Measurements from ENCODE around the gene SAA1. TPM values are rescaled to one million over a fixed set of nuclear protein-coding genes. Genes with fewer than 3 reads are reported as not detected.

SAA1 gene
- total RNA-seq, 2 experiments from 2014 or later = not detected

DNA sequence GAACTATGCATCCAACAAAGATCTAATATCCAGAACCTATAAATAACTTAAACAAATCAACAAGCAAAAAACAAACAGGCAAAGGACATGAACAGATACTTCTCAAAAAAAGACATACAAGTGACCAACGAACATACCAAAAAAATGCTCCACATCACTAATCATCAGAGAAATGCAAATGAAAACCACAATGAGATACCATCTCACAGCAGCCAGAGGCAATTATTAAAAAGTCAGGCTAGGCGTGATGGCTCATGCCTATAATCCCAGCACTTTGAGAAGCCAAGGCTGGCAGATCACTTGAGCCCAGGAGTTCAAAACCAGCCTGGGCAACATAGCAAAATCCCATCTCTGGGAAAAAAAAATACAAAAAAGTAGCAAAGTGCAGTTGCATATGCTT lies 40.2 kb upstream of the SAA1 start:
- TF ChIP-seq CTCF (conservative IDR thresholded peaks at IDR 0.05; ENCODE audit: low read length) (no peak), EZH2phosphoT487 (IDR thresholded peaks at IDR 0.05; ENCODE audit: borderline replicate concordance, low read depth, low read length) (no peak)

DNA sequence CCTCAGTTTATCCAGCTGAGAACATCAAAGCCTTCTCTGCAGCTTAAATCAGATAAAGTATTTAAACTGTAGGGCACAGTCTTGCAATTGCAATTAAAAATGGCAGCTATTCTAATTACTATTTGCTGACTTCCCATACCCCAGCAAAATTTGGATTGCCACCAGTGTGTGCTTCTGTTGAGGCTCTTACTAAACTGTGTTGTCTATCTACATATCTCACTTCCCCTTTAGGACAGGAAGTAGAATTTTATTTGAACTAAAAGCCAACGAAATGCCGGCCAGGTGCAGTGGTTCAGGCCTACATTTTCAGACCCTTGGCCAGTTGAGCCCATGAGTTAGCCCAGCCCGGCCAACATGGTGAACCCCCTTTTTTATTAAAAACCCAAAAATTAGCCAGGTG lies 36.6 kb upstream of the SAA1 start:
- BruUV-seq (replicated peaks) = no TSS peak
- Histone ChIP-seq H3K27ac (ENCODE audit: low read depth, low read length, poor library complexity, severe bottlenecking) (peak overlapping the region; percentile 100), H3K79me2 (ENCODE audit: insufficient read depth, low read depth, low read length) (peaks cover 22% of the 10 kb centered on the region), H3K9me2 (ENCODE audit: insufficient read depth, low read length) (no peaks in the 10 kb centered on the region), H3K4me3 (ENCODE audit: low read depth, low read length, poor library complexity, severe bottlenecking) (peak overlapping the region; percentile 63), H3K36me3 (ENCODE audit: insufficient read depth, low read length) (peaks cover 11% of the 10 kb centered on the region), H3K4me1 (ENCODE audit: insufficient read depth, low read length, poor library complexity, severe bottlenecking) (peaks cover 77% of the 10 kb centered on the region), H3K9me3 (ENCODE audit: low read length) (peaks cover 14% of the 10 kb centered on the region; the same call in 1 of the 2 replicates), H4K20me1 (ENCODE audit: insufficient read depth, low read length) (no peaks in the 10 kb centered on the region), H3K4me2 (ENCODE audit: low read length) (peak overlapping the region; percentile 84), H2AFZ (ENCODE audit: low read length) (peak overlapping the region; percentile 9; the same call in 1 of the 2 replicates)
- intact Hi-C loops (cut with micrococcal nuclease; ENCODE audit: unreplicated experiment) = loop anchor here (1.0 to 5.0 kb wide), 2 partner anchors 93 to 298 kb away; partner anchors contain the start of genes GTF2H1, HPS5 and TSG101
- ChIA-PET POLR2A (interaction anchor here (0.5 to 3.6 kb wide), 10 partner anchors 9 to 298 kb away, joined by 3 to 28 read pairs (median 5); partner anchors contain the start of genes GTF2H1, HPS5 and LDHA), CTCF (ENCODE audit: unreplicated experiment) (interaction anchor here (1.6 kb wide), 1 partner anchor 14 kb away, joined by 5 read pairs; no protein-coding TSS in a partner anchor)
- TF ChIP-seq EZH2phosphoT487 (IDR thresholded peaks at IDR 0.05; ENCODE audit: borderline replicate concordance, low read depth, low read length) = no peak
- no peak for TF ChIP-seq CTCF (conservative IDR thresholded peaks at IDR 0.05; ENCODE audit: low read length)
- peak; percentile 96 for DNase-seq (ENCODE audit: low spot score)

More for the DNA sequence above, 40.2 kb upstream of the SAA1 start:
- peak overlapping the region; percentile 5; the same call in 1 of the 2 replicates for H2AFZ ChIP-seq (ENCODE audit: low read length)
- intact Hi-C loops (cut with micrococcal nuclease; ENCODE audit: unreplicated experiment) = loop anchor here (2.0 to 5.0 kb wide), 2 partner anchors 169 to 301 kb away; partner anchors contain the start of genes LDHA and TSG101
- peaks cover 29% of the 10 kb centered on the region for H3K36me3 ChIP-seq (ENCODE audit: insufficient read depth, low read length)
- CTCF ChIA-PET (ENCODE audit: unreplicated experiment) = no interaction called here
- H3K4me3 ChIP-seq (ENCODE audit: low read depth, low read length, poor library complexity, severe bottlenecking) = peak overlapping the region; percentile 42
- H3K27ac ChIP-seq (ENCODE audit: low read depth, low read length, poor library complexity, severe bottlenecking) = peak overlapping the region; percentile 100
- no peaks in the 10 kb centered on the region for H3K9me2 ChIP-seq (ENCODE audit: insufficient read depth, low read length)
- H3K4me2 ChIP-seq (ENCODE audit: low read length) = peak overlapping the region; percentile 84
- peaks cover 22% of the 10 kb centered on the region for H3K79me2 ChIP-seq (ENCODE audit: insufficient read depth, low read depth, low read length)
- no TSS peak for BruUV-seq (replicated peaks)
- peaks cover 21% of the 10 kb centered on the region; the same call in 1 of the 2 replicates for H3K9me3 ChIP-seq (ENCODE audit: low read length)
- POLR2A ChIA-PET = interaction anchor here (1.0 to 1.8 kb wide), 5 partner anchors 10 to 301 kb away, joined by 3 to 6 read pairs (median 4); partner anchors contain the start of genes LDHA and TSG101
- H3K4me1 ChIP-seq (ENCODE audit: insufficient read depth, low read length, poor library complexity, severe bottlenecking) = peaks cover 78% of the 10 kb centered on the region
- no peaks in the 10 kb centered on the region for H4K20me1 ChIP-seq (ENCODE audit: insufficient read depth, low read length)
- peak; percentile 55 for DNase-seq (ENCODE audit: low spot score)

DNA sequence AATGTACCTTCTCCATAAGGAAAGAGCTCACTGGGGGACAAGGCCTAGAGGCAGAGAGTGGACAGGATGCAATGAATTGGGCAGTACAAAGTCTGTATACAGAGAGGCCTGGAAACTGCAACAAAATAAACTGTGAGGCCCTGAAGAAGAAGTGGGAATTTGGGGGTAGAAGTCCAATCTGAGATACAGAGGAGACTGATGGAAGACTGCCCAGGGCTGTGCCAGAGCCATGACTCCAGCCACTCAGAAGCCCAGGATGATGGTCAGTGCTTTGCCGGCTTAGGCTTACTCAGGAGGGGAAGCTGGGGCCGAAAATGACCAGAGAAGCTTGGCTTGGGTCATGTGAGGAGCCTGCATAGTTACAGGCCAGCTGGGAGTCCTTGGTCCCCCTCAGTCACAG lies 35.2 kb upstream of the SAA1 start:
- intact Hi-C loops (cut with micrococcal nuclease; ENCODE audit: unreplicated experiment) = no loop called here
- peaks cover 22% of the 10 kb centered on the region for H3K79me2 ChIP-seq (ENCODE audit: insufficient read depth, low read depth, low read length)
- peak overlapping the region; percentile 50; the same call in 1 of the 2 replicates for H2AFZ ChIP-seq (ENCODE audit: low read length)
- H4K20me1 ChIP-seq (ENCODE audit: insufficient read depth, low read length) = no peaks in the 10 kb centered on the region
- peaks cover 5% of the 10 kb centered on the region; the same call in 1 of the 2 replicates for H3K9me3 ChIP-seq (ENCODE audit: low read length)
- TF ChIP-seq EZH2phosphoT487 (IDR thresholded peaks at IDR 0.05; ENCODE audit: borderline replicate concordance, low read depth, low read length) = no peak
- TF ChIP-seq CTCF (conservative IDR thresholded peaks at IDR 0.05; ENCODE audit: low read length) = no peak
- no peaks in the 10 kb centered on the region for H3K9me2 ChIP-seq (ENCODE audit: insufficient read depth, low read length)
- BruUV-seq (replicated peaks) = no TSS peak
- H3K36me3 ChIP-seq (ENCODE audit: insufficient read depth, low read length) = peaks cover 5% of the 10 kb centered on the region; the same call in 1 of the 2 replicates
- ChIA-PET POLR2A (interaction anchor here (1.1 to 2.4 kb wide), 6 partner anchors 13 to 164 kb away, joined by 3 to 14 read pairs (median 4); partner anchors contain the start of genes GTF2H1, HPS5 and LDHA), CTCF (ENCODE audit: unreplicated experiment) (interaction anchor here (1.1 kb wide), 1 partner anchor 13 kb away, joined by 4 read pairs; no protein-coding TSS in a partner anchor)
- DNase-seq (ENCODE audit: low spot score) = no peak
- peak overlapping the region; percentile 100 for H3K27ac ChIP-seq (ENCODE audit: low read depth, low read length, poor library complexity, severe bottlenecking)
- H3K4me3 ChIP-seq (ENCODE audit: low read depth, low read length, poor library complexity, severe bottlenecking) = no peak overlapping the region
- H3K4me2 ChIP-seq (ENCODE audit: low read length) = peak overlapping the region; percentile 39; the same call in 1 of the 2 replicates
- peaks cover 72% of the 10 kb centered on the region for H3K4me1 ChIP-seq (ENCODE audit: insufficient read depth, low read length, poor library complexity, severe bottlenecking)
